ENCODE measurements around the gene CUL4A.

- TF ChIP-seq, protein P1, sequence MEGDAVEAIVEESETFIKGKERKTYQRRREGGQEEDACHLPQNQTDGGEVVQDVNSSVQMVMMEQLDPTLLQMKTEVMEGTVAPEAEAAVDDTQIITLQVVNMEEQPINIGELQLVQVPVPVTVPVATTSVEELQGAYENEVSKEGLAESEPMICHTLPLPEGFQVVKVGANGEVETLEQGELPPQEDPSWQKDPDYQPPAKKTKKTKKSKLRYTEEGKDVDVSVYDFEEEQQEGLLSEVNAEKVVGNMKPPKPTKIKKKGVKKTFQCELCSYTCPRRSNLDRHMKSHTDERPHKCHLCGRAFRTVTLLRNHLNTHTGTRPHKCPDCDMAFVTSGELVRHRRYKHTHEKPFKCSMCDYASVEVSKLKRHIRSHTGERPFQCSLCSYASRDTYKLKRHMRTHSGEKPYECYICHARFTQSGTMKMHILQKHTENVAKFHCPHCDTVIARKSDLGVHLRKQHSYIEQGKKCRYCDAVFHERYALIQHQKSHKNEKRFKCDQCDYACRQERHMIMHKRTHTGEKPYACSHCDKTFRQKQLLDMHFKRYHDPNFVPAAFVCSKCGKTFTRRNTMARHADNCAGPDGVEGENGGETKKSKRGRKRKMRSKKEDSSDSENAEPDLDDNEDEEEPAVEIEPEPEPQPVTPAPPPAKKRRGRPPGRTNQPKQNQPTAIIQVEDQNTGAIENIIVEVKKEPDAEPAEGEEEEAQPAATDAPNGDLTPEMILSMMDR (IDR thresholded peaks at IDR 0.05; ENCODE audit: insufficient read depth, low read length, poor library complexity, severe bottlenecking): no peak
- no peak for TF ChIP-seq EZH2phosphoT487 (conservative IDR thresholded peaks at IDR 0.05; ENCODE audit: low read length)
These were observed 36.7 kb downstream of the CUL4A start for GRCh38 chr13:113245849-113246796.

Measured in SU-DHL-6 (cell line).